Right lobe of liver (tissue), 4 donors: ENCODE results near the gene HAUS2.

Experiments
- POLR2A ChIP-seq: fragments of 450-650 bp; IDR thresholded peaks from one replicate; pipeline ENCODE4 v1.6.1; 2017; ENCODE audit warnings: antibody characterized with exemption, mild to moderate bottlenecking
- TF ChIP-seq, protein P1 (sequence below), 4 donors: fragments of 200-600 bp in 3 of 4; fragments of 450-650 bp in 1 of 4; IDR thresholded peaks; one replicate each; pipeline versions ENCODE4 v1.5.1 to v1.8.0; 2016 to 2022; ENCODE audit warnings: antibody characterized with exemption in 4 of 4, mild to moderate bottlenecking in 2 of 4
- donor health status: DM: no; HTN: no; CAD: no.
- donor health status: DM: no; HTN: no; CAD: no.
- donor health status: DM: no; HTN: yes; CAD: no.

DNA sequence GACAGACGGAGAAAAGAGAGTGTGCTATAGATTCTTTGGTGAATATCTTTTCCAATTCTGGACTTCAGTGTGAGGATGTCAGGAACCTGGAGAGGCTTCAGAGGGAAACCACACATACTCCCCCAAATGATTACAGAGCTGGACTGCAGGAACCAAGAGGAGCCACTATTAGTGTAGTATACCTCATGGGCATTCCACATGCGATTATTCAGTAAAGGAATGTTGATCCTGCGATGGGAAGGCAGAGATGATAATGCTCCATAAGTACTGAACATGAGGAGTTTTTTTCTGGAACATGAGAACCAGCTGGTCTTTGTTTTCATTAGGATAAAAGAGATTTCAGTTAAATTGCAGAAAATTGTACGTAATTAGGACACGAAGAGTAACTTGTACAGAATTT lies 45.5 kb downstream of the HAUS2 start:
- TF ChIP-seq, protein P1, sequence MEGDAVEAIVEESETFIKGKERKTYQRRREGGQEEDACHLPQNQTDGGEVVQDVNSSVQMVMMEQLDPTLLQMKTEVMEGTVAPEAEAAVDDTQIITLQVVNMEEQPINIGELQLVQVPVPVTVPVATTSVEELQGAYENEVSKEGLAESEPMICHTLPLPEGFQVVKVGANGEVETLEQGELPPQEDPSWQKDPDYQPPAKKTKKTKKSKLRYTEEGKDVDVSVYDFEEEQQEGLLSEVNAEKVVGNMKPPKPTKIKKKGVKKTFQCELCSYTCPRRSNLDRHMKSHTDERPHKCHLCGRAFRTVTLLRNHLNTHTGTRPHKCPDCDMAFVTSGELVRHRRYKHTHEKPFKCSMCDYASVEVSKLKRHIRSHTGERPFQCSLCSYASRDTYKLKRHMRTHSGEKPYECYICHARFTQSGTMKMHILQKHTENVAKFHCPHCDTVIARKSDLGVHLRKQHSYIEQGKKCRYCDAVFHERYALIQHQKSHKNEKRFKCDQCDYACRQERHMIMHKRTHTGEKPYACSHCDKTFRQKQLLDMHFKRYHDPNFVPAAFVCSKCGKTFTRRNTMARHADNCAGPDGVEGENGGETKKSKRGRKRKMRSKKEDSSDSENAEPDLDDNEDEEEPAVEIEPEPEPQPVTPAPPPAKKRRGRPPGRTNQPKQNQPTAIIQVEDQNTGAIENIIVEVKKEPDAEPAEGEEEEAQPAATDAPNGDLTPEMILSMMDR (IDR thresholded peaks at IDR 0.05) = no peak
- TF ChIP-seq POLR2A = no peak
